Measurements from ENCODE around the gene CETN1.

The CETN1 gene

DNA sequence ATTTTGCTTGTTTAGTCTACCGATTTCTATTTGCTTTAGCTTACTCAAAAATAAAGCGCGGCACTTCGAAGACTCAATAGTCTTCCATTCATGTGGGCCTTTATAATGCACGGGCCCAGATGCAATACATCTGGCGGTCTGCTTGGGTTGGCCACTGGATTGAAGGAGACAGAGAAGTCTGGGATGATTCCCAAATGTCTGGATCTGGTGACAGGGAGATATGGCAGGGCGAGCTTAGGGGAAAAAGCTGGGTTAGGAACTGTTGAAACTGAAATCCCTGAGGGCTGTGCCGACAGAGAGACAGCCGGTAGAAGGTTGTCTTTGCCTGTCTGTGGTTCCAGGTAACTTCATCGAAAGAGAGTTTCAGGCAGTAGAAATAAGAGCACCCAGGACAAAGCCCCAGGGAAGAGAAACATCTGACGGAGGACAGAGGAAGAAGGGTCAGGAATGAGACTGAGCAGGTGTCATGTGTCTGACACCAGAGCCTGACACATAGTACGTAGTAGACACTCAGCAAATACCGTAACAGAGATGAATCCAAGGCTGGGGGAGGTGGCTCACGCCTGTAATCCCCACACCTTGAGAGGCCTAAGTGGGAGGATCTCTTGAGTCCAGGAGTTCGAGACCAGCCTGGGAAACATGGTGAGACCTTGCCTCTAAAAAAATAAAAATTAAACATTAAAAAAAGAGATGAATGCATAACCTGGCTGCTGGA lies 30.2 kb downstream of the CETN1 start:
- Histone ChIP-seq H3K9ac (ENCODE audit: low read depth, low read length) (no peak overlapping the region), H3K27me3 (ENCODE audit: insufficient read depth, low read length) (no peaks in the 10 kb centered on the region), H3K36me3 (ENCODE audit: insufficient read depth, low read length) (no peaks in the 10 kb centered on the region), H3K27ac (ENCODE audit: low read depth, low read length) (no peak overlapping the region), H3K4me3 (ENCODE audit: low read length) (no peak overlapping the region), H3K4me1 (ENCODE audit: insufficient read depth, low read length) (no peaks in the 10 kb centered on the region), H3K9me3 (ENCODE audit: insufficient read depth, low read depth, low read length) (no peaks in the 10 kb centered on the region)
- 85% methylated on average over 15 of the region's 15 CpGs for WGBS

DNA sequence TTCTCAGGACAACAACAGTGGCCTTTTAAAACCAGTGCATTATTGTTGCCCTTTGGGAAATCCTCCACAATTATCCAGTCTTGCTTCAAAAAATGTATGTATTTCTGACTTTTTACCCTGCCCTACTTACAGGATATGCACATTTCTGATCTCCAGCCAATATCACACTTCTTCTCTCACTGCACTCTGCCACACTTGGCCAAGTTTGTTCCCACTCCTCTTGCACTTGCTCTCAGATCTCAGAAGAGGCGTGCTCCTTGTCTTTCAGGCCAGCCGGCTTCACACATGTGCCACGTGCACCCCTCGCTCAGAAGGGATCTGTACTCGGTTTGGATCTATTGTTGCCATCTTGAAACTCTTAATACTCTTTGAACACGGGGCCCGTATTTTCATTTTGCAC lies 32.0 kb downstream of the CETN1 start:
- Histone ChIP-seq H3K9ac (ENCODE audit: low read depth, low read length) (no peak overlapping the region), H3K36me3 (ENCODE audit: insufficient read depth, low read length) (no peaks in the 10 kb centered on the region), H3K27ac (ENCODE audit: low read depth, low read length) (no peak overlapping the region), H3K4me3 (ENCODE audit: low read length) (no peak overlapping the region), H3K27me3 (ENCODE audit: insufficient read depth, low read length) (no peaks in the 10 kb centered on the region), H3K9me3 (ENCODE audit: insufficient read depth, low read depth, low read length) (no peaks in the 10 kb centered on the region), H3K4me1 (ENCODE audit: insufficient read depth, low read length) (no peaks in the 10 kb centered on the region)
- WGBS, result 96% methylated on average over 7 of the region's 7 CpGs

DNA sequence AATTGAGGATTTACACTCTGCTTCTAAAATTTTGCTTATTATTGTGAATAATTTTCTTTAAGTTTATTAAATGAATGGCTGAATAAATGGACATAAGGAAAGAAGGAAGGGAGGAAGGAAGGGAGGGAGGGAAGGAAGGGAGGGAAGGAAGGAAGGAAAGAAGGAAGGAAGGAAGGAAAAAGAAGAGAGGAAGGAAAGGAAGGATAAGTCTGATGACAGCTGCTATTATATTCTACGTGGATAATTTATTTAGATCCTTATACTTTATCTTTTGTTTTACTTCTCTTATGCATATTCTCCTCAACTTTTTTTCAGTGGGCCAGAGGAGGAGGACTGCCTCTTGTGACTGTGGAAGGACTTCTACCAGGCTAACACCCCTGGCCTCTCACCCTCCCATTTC lies 34.0 kb downstream of the CETN1 start:
- Histone ChIP-seq H3K9me3 (ENCODE audit: insufficient read depth, low read depth, low read length) (no peaks in the 10 kb centered on the region), H3K36me3 (ENCODE audit: insufficient read depth, low read length) (no peaks in the 10 kb centered on the region), H3K27me3 (ENCODE audit: insufficient read depth, low read length) (no peaks in the 10 kb centered on the region), H3K4me1 (ENCODE audit: insufficient read depth, low read length) (no peaks in the 10 kb centered on the region), H3K9ac (ENCODE audit: low read depth, low read length) (no peak overlapping the region), H3K27ac (ENCODE audit: low read depth, low read length) (no peak overlapping the region), H3K4me3 (ENCODE audit: low read length) (no peak overlapping the region)
- no CpG with 5 or more reads among the region's 1 CpG for WGBS

DNA sequence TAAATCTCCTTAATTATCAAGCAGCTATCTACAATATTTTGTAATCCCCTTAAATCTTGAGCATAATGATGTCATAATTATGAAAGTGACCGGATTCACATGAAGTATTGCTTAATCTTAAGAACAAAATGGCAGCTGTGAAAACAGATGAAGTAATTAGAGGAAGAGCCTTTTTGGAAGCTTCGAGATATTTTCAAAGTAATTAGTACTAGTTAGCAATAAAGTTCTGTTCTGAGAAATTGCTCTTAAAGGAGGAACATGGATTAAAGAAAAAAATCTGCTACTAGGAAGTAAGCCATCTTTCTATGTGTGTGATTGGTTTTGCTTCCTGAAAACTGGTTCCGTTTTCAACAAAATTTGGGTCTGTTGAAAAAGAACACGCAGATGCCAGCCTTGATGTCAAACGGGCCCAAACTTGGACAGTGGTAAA lies 34.9 kb downstream of the CETN1 start:
- no peaks in the 10 kb centered on the region for H3K27me3 ChIP-seq (ENCODE audit: insufficient read depth, low read length)
- no peak overlapping the region for H3K27ac ChIP-seq (ENCODE audit: low read depth, low read length)
- WGBS, result 94% methylated on average over 5 of the region's 5 CpGs
- H3K4me1 ChIP-seq (ENCODE audit: insufficient read depth, low read length), result no peaks in the 10 kb centered on the region
- no peaks in the 10 kb centered on the region for H3K36me3 ChIP-seq (ENCODE audit: insufficient read depth, low read length)
- no peak overlapping the region for H3K4me3 ChIP-seq (ENCODE audit: low read length)
- H3K9me3 ChIP-seq (ENCODE audit: insufficient read depth, low read depth, low read length), result no peaks in the 10 kb centered on the region
- H3K9ac ChIP-seq (ENCODE audit: low read depth, low read length), result no peak overlapping the region

DNA sequence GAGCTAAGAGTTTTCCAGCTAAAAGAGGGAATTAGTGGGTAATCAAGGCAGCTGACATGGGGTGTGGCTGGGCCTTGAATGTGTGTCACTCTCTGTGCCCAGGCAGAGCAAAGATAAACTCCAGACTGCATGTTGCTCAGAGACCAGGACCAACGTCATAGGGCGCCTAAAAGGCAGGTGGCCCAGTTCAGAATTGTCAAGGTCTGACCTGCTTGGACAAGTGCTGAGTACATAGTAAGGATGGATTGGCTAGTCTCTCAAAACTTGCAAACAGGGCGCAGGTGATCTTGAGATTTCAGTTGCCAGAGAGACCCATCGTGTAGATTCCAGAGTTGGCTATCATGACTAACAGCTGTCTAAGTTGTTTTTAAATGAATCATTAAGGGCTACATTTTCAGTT lies 35.6 kb downstream of the CETN1 start:
- Histone ChIP-seq H3K9me3 (ENCODE audit: insufficient read depth, low read depth, low read length) (no peaks in the 10 kb centered on the region), H3K27ac (ENCODE audit: low read depth, low read length) (no peak overlapping the region), H3K4me3 (ENCODE audit: low read length) (no peak overlapping the region), H3K27me3 (ENCODE audit: insufficient read depth, low read length) (no peaks in the 10 kb centered on the region), H3K4me1 (ENCODE audit: insufficient read depth, low read length) (no peaks in the 10 kb centered on the region), H3K36me3 (ENCODE audit: insufficient read depth, low read length) (no peaks in the 10 kb centered on the region), H3K9ac (ENCODE audit: low read depth, low read length) (no peak overlapping the region)
- WGBS, result 83% methylated on average over 4 of the region's 4 CpGs

DNA sequence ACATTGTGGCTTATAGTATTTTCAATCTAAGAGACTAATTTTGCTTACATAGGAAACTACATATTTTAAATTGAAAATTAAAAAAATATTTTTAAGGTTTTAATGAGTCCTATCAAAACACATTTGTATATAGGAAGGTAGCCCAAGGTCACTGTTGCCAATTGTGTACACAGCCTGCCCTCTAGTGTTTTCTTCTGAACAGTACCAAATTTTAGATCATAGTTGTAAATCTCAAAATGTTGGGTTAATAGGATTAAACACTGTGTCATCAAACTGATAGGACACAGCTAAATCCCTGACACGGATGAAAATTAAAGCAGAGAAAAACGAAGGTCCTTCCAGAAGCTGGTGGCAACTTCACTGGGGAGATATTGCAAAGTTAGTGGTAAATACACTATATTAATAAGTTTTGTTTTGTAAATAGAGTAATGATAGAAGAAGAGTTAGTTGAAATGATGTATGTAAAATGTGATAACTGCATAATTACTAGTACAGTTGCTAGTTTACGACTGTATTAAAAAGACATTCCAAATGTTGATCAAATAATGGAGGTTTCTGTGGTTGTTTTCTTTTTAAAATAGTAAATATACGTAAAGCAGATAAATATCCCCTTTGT lies 36.3 kb downstream of the CETN1 start:
- Histone ChIP-seq H3K36me3 (ENCODE audit: insufficient read depth, low read length) (no peaks in the 10 kb centered on the region), H3K9me3 (ENCODE audit: insufficient read depth, low read depth, low read length) (no peaks in the 10 kb centered on the region), H3K4me3 (ENCODE audit: low read length) (no peak overlapping the region), H3K27ac (ENCODE audit: low read depth, low read length) (no peak overlapping the region), H3K9ac (ENCODE audit: low read depth, low read length) (no peak overlapping the region), H3K4me1 (ENCODE audit: insufficient read depth, low read length) (no peaks in the 10 kb centered on the region), H3K27me3 (ENCODE audit: insufficient read depth, low read length) (no peaks in the 10 kb centered on the region)
- 22% methylated on average over 3 of the region's 4 CpGs for WGBS

DNA sequence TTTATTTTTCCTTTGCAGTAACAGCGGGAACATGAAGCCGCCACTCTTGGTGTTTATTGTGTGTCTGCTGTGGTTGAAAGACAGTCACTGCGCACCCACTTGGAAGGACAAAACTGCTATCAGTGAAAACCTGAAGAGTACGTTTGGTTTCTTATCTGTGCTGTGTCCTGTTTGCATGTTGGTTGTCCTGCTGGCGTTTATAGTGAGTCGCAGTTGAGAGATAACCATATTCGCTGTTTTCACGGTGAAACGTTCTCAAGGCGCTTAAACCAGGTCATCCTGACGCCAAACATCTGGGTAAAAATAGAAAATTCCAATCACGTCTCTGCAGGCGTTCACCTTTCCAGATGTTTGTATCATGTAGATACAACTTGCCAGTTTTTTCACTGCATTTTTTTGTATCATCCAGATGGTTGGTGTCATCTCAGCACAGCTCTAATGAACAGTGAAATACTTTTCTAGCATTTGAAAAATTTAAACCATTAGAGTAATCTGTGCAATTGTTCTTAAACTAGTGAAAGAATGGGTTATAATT lies 37.9 kb downstream of the CETN1 start:
- H3K27ac ChIP-seq (ENCODE audit: low read depth, low read length), result no peak overlapping the region
- no peaks in the 10 kb centered on the region for H3K9me3 ChIP-seq (ENCODE audit: insufficient read depth, low read depth, low read length)
- H3K36me3 ChIP-seq (ENCODE audit: insufficient read depth, low read length), result no peaks in the 10 kb centered on the region
- H3K27me3 ChIP-seq (ENCODE audit: insufficient read depth, low read length), result no peaks in the 10 kb centered on the region
- no peak overlapping the region for H3K4me3 ChIP-seq (ENCODE audit: low read length)
- H3K9ac ChIP-seq (ENCODE audit: low read depth, low read length), result no peak overlapping the region
- no peaks in the 10 kb centered on the region for H3K4me1 ChIP-seq (ENCODE audit: insufficient read depth, low read length)
- 93% methylated on average over 13 of the region's 13 CpGs for WGBS

DNA sequence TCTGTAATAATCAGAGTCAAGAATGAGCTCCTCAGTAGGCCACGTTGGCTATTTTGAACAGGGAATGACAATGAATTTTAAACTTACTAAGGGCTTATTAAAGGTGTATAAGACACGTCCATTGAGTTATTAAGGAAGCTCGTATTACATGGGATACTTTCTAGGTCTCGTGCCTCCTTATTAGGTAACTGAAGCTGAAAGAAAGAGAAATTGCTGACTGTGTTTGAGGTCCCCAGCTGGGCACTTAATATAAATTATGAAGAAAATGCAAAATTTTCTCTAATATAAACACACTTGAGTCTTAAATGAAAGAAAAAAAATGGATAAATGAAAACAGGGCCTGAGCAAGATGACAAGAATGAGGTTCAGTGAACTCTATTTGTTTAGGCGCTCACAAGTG lies 38.4 kb downstream of the CETN1 start:
- Histone ChIP-seq H3K9ac (ENCODE audit: low read depth, low read length) (no peak overlapping the region), H3K27me3 (ENCODE audit: insufficient read depth, low read length) (no peaks in the 10 kb centered on the region), H3K27ac (ENCODE audit: low read depth, low read length) (no peak overlapping the region), H3K36me3 (ENCODE audit: insufficient read depth, low read length) (no peaks in the 10 kb centered on the region), H3K4me1 (ENCODE audit: insufficient read depth, low read length) (no peaks in the 10 kb centered on the region), H3K9me3 (ENCODE audit: insufficient read depth, low read depth, low read length) (no peaks in the 10 kb centered on the region), H3K4me3 (ENCODE audit: low read length) (no peak overlapping the region)
- 88% methylated on average over 5 of the region's 5 CpGs for WGBS

DNA sequence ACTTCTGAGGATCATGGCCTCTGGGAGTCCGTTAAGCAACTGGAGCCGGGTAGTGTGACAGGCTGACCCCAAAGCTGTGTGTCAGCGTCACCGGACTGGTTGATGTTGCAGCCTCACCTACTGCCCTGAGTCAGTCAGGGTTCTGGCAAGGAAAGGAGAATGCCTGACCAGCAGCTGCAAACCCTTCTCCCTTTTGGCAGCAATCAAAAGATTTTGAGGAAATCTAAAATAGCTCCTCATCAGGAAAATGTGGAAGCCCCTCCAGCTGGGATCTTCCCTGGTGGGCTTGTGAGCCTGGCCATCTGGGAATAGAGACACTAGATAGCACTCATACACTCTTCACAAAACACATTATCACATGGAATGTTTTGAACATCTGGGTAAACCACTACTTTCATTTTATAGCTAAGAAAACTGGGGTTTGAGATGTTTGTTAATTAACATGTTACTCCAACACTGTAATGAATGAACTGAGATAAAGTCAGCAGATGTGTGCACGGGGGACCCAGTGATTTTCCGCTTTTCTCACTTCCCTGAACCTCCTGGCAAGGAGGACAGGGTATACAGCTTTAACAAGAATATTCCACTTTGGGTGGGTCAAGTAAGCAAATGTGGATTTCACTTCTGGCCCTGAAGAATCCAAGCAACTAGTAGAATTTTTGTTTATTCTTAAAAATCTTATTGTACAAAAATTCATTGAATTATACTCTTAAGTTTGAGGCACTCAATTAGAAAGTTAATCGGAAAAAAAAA lies 41.3 kb downstream of the CETN1 start:
- Histone ChIP-seq H3K27me3 (ENCODE audit: insufficient read depth, low read length) (no peaks in the 10 kb centered on the region), H3K9ac (ENCODE audit: low read depth, low read length) (no peak overlapping the region)

DNA sequence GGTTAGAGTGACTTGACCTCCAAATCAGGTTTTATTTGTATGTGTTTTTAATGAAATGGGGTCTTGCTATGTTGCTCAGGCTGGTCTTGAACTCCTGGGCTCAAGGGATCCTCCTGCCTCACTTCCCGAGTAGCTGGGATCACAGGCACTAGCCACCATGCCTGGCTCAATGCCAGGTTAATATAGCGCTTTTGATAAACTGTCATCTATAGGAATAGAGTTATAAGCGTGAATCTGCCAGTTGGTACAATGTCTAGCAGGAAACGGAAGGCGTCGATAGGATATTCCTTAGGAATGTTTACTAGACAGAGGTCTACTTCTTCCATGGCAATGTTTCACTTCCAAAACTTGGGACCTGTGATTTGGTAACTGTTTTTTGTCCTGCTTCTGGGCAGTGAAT lies 42.1 kb downstream of the CETN1 start:
- Histone ChIP-seq H3K4me1 (ENCODE audit: insufficient read depth, low read length) (0 out of 2 replicates have a peak, but pooled peaks cover 4% of the 10 kb centered on the region), H3K36me3 (ENCODE audit: insufficient read depth, low read length) (no peaks in the 10 kb centered on the region), H3K4me3 (ENCODE audit: low read length) (no peak overlapping the region), H3K9me3 (ENCODE audit: insufficient read depth, low read depth, low read length) (no peaks in the 10 kb centered on the region), H3K27me3 (ENCODE audit: insufficient read depth, low read length) (no peaks in the 10 kb centered on the region), H3K9ac (ENCODE audit: low read depth, low read length) (no peak overlapping the region), H3K27ac (ENCODE audit: low read depth, low read length) (no peak overlapping the region)
- WGBS, result 95% methylated on average over 6 of the region's 6 CpGs

More for the DNA sequence above, 41.3 kb downstream of the CETN1 start:
- H3K27ac ChIP-seq (ENCODE audit: low read depth, low read length), result no peak overlapping the region
- H3K9me3 ChIP-seq (ENCODE audit: insufficient read depth, low read depth, low read length), result no peaks in the 10 kb centered on the region
- H3K4me1 ChIP-seq (ENCODE audit: insufficient read depth, low read length), result 0 out of 2 replicates have a peak, but pooled peaks cover 4% of the 10 kb centered on the region
- WGBS, result 74% methylated on average over 6 of the region's 7 CpGs
- H3K36me3 ChIP-seq (ENCODE audit: insufficient read depth, low read length), result no peaks in the 10 kb centered on the region
- H3K4me3 ChIP-seq (ENCODE audit: low read length), result no peak overlapping the region

Data from HUES64 (cell line).